Coronary artery (tissue), 2 donors: ENCODE measurements around the gene OSBPL6.
A peak's percentile ranks its signal among the peaks of the same experiment; 100 is the strongest.

ENCODE experiments used
- DNase-seq: peaks from one replicate; pipeline ENCODE4 v3.0.0-alpha.2; 2017; ENCODE audit warnings: low spot score
- H3K27ac ChIP-seq, 2 donors: fragments of 200-600 bp; sonication (generic); one replicate each; pipeline ENCODE4 v1.5.1; 2016 to 2019
- H3K4me3 ChIP-seq: fragments of 200-600 bp; sonication (generic); 2 replicates; pipeline ENCODE4 v1.5.1; 2016; ENCODE audit warnings: mild to moderate bottlenecking, moderate library complexity
- CTCF ChIP-seq: fragments of 200-600 bp; sonication (generic); IDR thresholded peaks from one replicate; pipeline ENCODE4 v1.5.1; 2019; ENCODE audit warnings: antibody characterized with exemption

The OSBPL6 gene

GRCh38 chr2:178233428-178233827, 39.1 kb downstream of the OSBPL6 start:
- H3K27ac ChIP-seq, result no peak overlapping the region
- no peak overlapping the region for H3K4me3 ChIP-seq
- no peak for DNase-seq
- TF ChIP-seq CTCF, result no peak

DNA sequence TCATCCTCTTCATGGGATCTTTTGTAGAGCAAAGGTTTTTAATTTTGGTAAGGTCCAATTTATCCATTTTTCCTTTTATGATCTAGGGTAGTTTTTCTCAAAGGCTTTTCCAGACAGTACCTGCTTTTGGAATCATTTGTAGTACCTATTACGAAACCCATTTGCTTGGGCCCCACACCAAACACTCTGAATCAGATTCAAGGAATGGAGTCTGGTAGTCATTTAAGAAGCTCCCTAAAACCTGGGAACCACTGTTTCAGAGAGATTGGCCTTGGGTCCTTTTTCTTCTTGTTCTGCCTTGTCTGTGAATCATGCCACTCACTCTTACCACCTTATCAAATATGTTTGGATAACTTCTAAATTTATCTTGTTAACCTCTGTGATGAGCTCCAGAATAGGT, 40.3 kb downstream of the OSBPL6 start:
- Histone ChIP-seq H3K4me3 (no peak overlapping the region), H3K27ac (no peak overlapping the region)
- no peak for TF ChIP-seq CTCF
- no peak for DNase-seq

DNA sequence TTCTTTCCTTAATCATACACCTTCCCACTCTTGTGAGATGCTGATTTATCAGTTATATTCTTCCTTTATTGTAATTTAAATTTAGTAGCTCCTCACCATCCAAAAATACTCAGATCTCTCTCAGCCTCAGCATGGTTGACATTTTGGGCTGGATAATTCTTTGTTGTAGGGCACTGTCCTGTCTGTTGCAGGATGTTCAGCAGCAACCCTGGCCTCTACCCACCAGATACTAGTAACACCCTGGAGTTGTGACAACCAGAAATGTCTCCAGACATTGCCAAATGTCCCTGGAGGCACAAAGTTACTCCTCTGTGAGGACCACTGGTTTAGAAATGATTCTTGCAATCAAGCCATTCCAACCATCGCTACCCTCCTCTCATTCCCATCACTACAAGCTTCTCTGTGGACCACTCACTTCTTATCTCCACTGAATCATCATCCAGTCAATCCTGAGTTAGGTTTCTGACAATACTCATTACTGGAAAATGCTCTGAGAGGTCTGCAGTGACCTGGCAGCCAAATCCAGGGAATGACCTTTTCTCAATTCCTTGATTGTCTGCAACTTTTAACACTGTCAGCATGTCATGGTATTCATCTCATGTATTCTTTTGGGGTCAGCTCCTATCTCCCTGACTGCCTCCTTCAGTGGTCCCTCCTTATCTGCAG, 43.3 kb downstream of the OSBPL6 start:
- no peak for DNase-seq
- TF ChIP-seq CTCF, result no peak
- Histone ChIP-seq H3K27ac (no peak overlapping the region), H3K4me3 (no peak overlapping the region)

- DNase-seq, result no peak
- no peak overlapping the region for H3K4me3 ChIP-seq
- no peak for TF ChIP-seq CTCF
- no peak overlapping the region for H3K27ac ChIP-seq
Measured at GRCh38 chr2:178238154-178238521, 43.8 kb downstream of the OSBPL6 start.

DNA sequence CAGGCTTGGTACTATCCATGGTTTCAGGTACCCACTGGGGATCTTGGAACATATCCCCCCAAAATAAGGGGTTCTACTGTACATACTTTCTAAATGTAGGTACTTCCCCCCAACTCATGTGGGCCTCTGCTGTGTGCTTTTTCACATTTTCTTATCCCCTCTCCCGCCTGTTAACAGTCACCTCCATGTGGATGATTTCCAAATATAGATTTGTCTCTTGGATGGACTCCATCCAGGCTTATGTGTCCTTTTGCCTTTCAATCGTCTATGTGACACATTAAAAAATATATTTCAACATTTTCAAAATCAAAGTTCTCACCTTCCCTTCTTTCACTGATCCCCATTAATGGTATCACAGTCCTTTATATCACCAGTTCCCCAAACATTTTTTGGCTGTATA, 44.4 kb downstream of the OSBPL6 start:
- DNase-seq, result no peak
- H3K27ac ChIP-seq, result no peak overlapping the region
- H3K4me3 ChIP-seq, result no peak overlapping the region
- no peak for TF ChIP-seq CTCF

DNA sequence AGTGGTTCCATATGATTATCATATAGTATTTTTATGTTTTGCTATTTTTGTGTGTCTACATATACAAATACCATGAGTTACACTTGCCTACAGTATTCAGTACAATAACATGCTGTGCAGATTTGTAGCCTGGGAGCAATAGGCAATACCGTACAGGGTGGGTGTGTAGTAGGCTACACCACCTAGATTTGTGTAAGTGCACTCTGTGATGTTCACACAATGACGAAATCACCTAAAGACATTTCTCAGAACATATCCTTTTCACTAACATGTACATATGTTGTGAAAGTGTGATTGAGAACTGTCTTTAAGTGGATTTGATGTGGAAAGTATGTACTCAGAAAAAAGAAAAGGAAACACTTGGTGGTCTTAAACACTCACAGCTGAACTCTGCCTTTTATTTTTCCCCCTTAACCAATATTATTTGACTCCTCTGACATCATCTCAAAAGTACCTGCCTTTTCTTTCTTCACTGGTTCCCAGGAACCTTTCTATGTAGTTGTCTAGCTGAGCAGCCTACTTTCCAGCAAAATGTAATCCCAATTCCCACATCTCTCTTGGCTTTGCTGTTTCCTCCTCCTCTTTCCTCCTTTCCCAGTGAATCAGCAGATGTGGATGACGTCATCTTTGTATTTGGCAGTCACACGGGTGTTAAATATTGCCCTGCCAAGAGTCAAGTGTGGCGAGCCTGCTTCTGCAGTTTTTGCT, 47.7 kb downstream of the OSBPL6 start:
- TF ChIP-seq CTCF, result no peak
- peak overlapping the region in 1 of 2 donors; percentile 61 for H3K27ac ChIP-seq
- no peak for DNase-seq

DNA sequence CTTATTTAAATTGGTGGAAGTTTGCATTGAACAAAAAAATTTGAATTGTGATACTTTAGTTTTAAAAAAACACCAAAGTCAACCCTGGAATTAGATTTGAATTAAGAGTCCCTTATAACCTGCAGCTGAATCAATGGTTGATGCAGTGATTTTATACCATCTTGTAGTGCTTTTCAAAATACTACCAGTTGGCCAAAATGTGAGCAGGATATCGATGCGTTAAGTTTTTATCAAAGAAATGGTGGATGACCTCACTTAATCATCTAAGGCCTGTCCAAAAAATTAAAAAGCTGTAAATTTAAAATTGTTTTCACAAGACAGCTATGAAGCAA, 48.2 kb downstream of the OSBPL6 start:
- TF ChIP-seq CTCF, result no peak
- no peak for DNase-seq
- H3K4me3 ChIP-seq, result no peak overlapping the region
- peak overlapping the region in 1 of 2 donors; percentile 61 for H3K27ac ChIP-seq

More for the DNA sequence above, 47.7 kb downstream of the OSBPL6 start:
- no peak overlapping the region for H3K4me3 ChIP-seq
